ES-I3 (cell line): ENCODE data around the gene DNAH12.
A peak's percentile ranks its signal among the peaks of the same experiment; 100 is the strongest.

Experiments
- H3K36me3 ChIP-seq: 2 replicates; pipeline ENCODE4 v1.6.1; 2013; ENCODE audit warnings: mild to moderate bottlenecking, low read length, control low read depth, moderate library complexity; ENCODE audit not compliant: insufficient read depth
- H3K4me1 ChIP-seq: 2 replicates; pipeline ENCODE4 v1.6.1; 2013; ENCODE audit warnings: mild to moderate bottlenecking, control low read depth, low read length; ENCODE audit not compliant: insufficient read depth
- H3K9ac ChIP-seq: 2 replicates; pipeline ENCODE4 v1.6.1; 2013; ENCODE audit warnings: low read depth, mild to moderate bottlenecking, low read length, moderate library complexity
- H3K9me3 ChIP-seq: 2 replicates; pipeline ENCODE4 v1.6.1; 2013; ENCODE audit warnings: mild to moderate bottlenecking, low read length, moderate library complexity; ENCODE audit not compliant: control insufficient read depth, insufficient read depth

The DNAH12 gene

GRCh38 chr3:57557085-57557537 is 13.0 kb upstream of the DNAH12 start:
- H3K9ac ChIP-seq: peak overlapping the region; percentile 91
- no peaks in the 10 kb centered on the region for H3K9me3 ChIP-seq
- peaks cover 5% of the 10 kb centered on the region; the same call in 1 of the 2 replicates for H3K36me3 ChIP-seq
- peaks cover 5% of the 10 kb centered on the region; the same call in 1 of the 2 replicates for H3K4me1 ChIP-seq

GRCh38 chr3:57556459-57557084 is 12.4 kb upstream of the DNAH12 start:
- Histone ChIP-seq H3K4me1 (peaks cover 5% of the 10 kb centered on the region; the same call in 1 of the 2 replicates), H3K36me3 (peaks cover 5% of the 10 kb centered on the region; the same call in 1 of the 2 replicates), H3K9ac (peak overlapping the region; percentile 91), H3K9me3 (no peaks in the 10 kb centered on the region)

- no peaks in the 10 kb centered on the region for H3K9me3 ChIP-seq
- H3K9ac ChIP-seq: peak within 1 kb of the TSS; percentile 91
- H3K36me3 ChIP-seq: peaks cover 5% of the 10 kb centered on the region; the same call in 1 of the 2 replicates
- peaks cover 5% of the 10 kb centered on the region; the same call in 1 of the 2 replicates for H3K4me1 ChIP-seq
Measured at GRCh38 chr3:57555738-57556458, 11.8 kb upstream of the DNAH12 start, which contains the start of gene PDE12. Gene PDE12, plus strand, starts transcription at chr3:57556274. Its CDS starts 106 bp downstream, at chr3:57556380.

GRCh38 chr3:57555306-57555705 is 11.2 kb upstream of the DNAH12 start:
- Histone ChIP-seq H3K9ac (peak overlapping the region; percentile 91), H3K36me3 (peaks cover 5% of the 10 kb centered on the region; the same call in 1 of the 2 replicates), H3K9me3 (no peaks in the 10 kb centered on the region), H3K4me1 (peaks cover 5% of the 10 kb centered on the region; the same call in 1 of the 2 replicates)

- Histone ChIP-seq H3K9ac (no peak overlapping the region), H3K36me3 (no peaks in the 10 kb centered on the region), H3K9me3 (no peaks in the 10 kb centered on the region), H3K4me1 (peaks cover 9% of the 10 kb centered on the region; the same call in 1 of the 2 replicates)
Measured at GRCh38 chr3:57546616-57547015, 2.5 kb upstream of the DNAH12 start.

- H3K4me1 ChIP-seq: peaks cover 9% of the 10 kb centered on the region; the same call in 1 of the 2 replicates
- no peak overlapping the region for H3K9ac ChIP-seq
- no peaks in the 10 kb centered on the region for H3K9me3 ChIP-seq
- H3K36me3 ChIP-seq: no peaks in the 10 kb centered on the region
Measured at GRCh38 chr3:57545636-57546268, 1.6 kb upstream of the DNAH12 start.

GRCh38 chr3:57538465-57538864 is 5.7 kb downstream of the DNAH12 start:
- no peaks in the 10 kb centered on the region for H3K36me3 ChIP-seq
- H3K4me1 ChIP-seq: no peaks in the 10 kb centered on the region
- H3K9me3 ChIP-seq: no peaks in the 10 kb centered on the region
- H3K9ac ChIP-seq: no peak overlapping the region

GRCh38 chr3:57530071-57530608 is 14.0 kb downstream of the DNAH12 start:
- no peaks in the 10 kb centered on the region for H3K36me3 ChIP-seq
- H3K9ac ChIP-seq: no peak overlapping the region
- H3K9me3 ChIP-seq: no peaks in the 10 kb centered on the region
- H3K4me1 ChIP-seq: no peaks in the 10 kb centered on the region

GRCh38 chr3:57518276-57518915 is 25.7 kb downstream of the DNAH12 start:
- Histone ChIP-seq H3K36me3 (no peaks in the 10 kb centered on the region), H3K4me1 (no peaks in the 10 kb centered on the region), H3K9me3 (no peaks in the 10 kb centered on the region), H3K9ac (no peak overlapping the region)

- H3K9me3 ChIP-seq: no peaks in the 10 kb centered on the region
- H3K36me3 ChIP-seq: no peaks in the 10 kb centered on the region
- no peaks in the 10 kb centered on the region for H3K4me1 ChIP-seq
- no peak overlapping the region for H3K9ac ChIP-seq
Measured at GRCh38 chr3:57512166-57512565, 32.0 kb downstream of the DNAH12 start.

GRCh38 chr3:57505901-57506300 is 38.2 kb downstream of the DNAH12 start:
- no peaks in the 10 kb centered on the region for H3K4me1 ChIP-seq
- H3K9ac ChIP-seq: no peak overlapping the region
- no peaks in the 10 kb centered on the region for H3K36me3 ChIP-seq
- no peaks in the 10 kb centered on the region for H3K9me3 ChIP-seq

- H3K9ac ChIP-seq: no peak overlapping the region
- no peaks in the 10 kb centered on the region for H3K36me3 ChIP-seq
- no peaks in the 10 kb centered on the region for H3K4me1 ChIP-seq
- H3K9me3 ChIP-seq: no peaks in the 10 kb centered on the region
Measured at GRCh38 chr3:57500506-57500905, 43.6 kb downstream of the DNAH12 start.

GRCh38 chr3:57497904-57498303 is 46.2 kb downstream of the DNAH12 start:
- Histone ChIP-seq H3K4me1 (no peaks in the 10 kb centered on the region), H3K36me3 (no peaks in the 10 kb centered on the region), H3K9ac (no peak overlapping the region), H3K9me3 (no peaks in the 10 kb centered on the region)

GRCh38 chr3:57484563-57484962 is 59.6 kb downstream of the DNAH12 start:
- Histone ChIP-seq H3K9ac (no peak overlapping the region), H3K36me3 (no peaks in the 10 kb centered on the region), H3K4me1 (no peaks in the 10 kb centered on the region), H3K9me3 (no peaks in the 10 kb centered on the region)
